ENCODE results near the gene IFITM1. TPM values are rescaled to one million over a fixed set of nuclear protein-coding genes. Genes with fewer than 3 reads are reported as not detected.
A peak's percentile ranks its signal among the peaks of the same experiment; 100 is the strongest.

The IFITM1 gene
- total and polyA plus RNA-seq, 9 of the 15 experiments (the other 6 are each of a cell fraction or from before 2014, with no cell fraction given) = 691 to 5,579 (median 974) TPM

- TF ChIP-seq TBP (optimal IDR thresholded peaks at IDR 0.05; ENCODE audit: low read depth, low read length) = peak; percentile 7
- TF ChIP-seq JUND (IDR thresholded peaks at IDR 0.05; ENCODE audit: borderline replicate concordance, low read depth, low read length) = peak; percentile 91
- peak; percentile 78; the same call in 2 of the 3 replicates for TF ChIP-seq JUND (tag; IDR thresholded peaks at IDR 0.05; ENCODE audit: borderline replicate concordance, low read depth, low read length)
- TF ChIP-seq ZNF609 (CRISPR knock-in tag; IDR thresholded peaks at IDR 0.05; ENCODE audit: borderline replicate concordance) = no peak
- TF ChIP-seq RCOR1 (IDR thresholded peaks at IDR 0.05; ENCODE audit: borderline replicate concordance in 1 of 2, low read depth in 2 of 2, low read length in 2 of 2) = peak; percentile 22 to 34; a peak in 1 of 4 replicates
- peak; percentile 12 for TF ChIP-seq SMAD1 (IDR thresholded peaks at IDR 0.05; ENCODE audit: low read depth, low read length, partially characterized antibody)
- TF ChIP-seq ETV6 (IDR thresholded peaks at IDR 0.05; ENCODE audit: borderline replicate concordance in 1 of 2, low read depth in 2 of 2, low read length in 1 of 2) = peak; percentile 28 to 62; a peak in 1 of 4 replicates
- TF ChIP-seq ETV6 (CRISPR knock-in tag; IDR thresholded peaks at IDR 0.05; ENCODE audit: borderline replicate concordance) = no peak
- no peak for TF ChIP-seq U2AF1 (optimal IDR thresholded peaks at IDR 0.05; ENCODE audit: low read depth, low read length)
- TF ChIP-seq ZNF695 (CRISPR knock-in tag; IDR thresholded peaks at IDR 0.05) = no peak
- 0 out of 2 replicates have a peak, but pooled peaks have one; percentile 18 for TF ChIP-seq HMBOX1 (IDR thresholded peaks at IDR 0.05)
- no peak for TF ChIP-seq XRCC3 (IDR thresholded peaks at IDR 0.05)
- no peak for TF ChIP-seq HEY1 (CRISPR knock-in tag; IDR thresholded peaks at IDR 0.05; ENCODE audit: borderline replicate concordance)
- TF ChIP-seq FUS (optimal IDR thresholded peaks at IDR 0.05; ENCODE audit: low read depth, low read length) = no peak
Measured at GRCh38 chr11:326842-327580, 13.2 kb downstream of the IFITM1 start (continued).

All from K562 (cell line).